Neural progenitor cell (in vitro differentiated cells): Measurements from ENCODE around the gene KLC1.

Source experiments
- CTCF ChIP-seq: fragments of 200-600 bp; sonication (generic); IDR thresholded peaks from 2 replicates; pipeline ENCODE4 v1.5.1; 2017; ENCODE audit warnings: antibody characterized with exemption, mild to moderate bottlenecking
- EZH2phosphoT487 ChIP-seq: fragments of 200-600 bp; sonication (generic); IDR thresholded peaks from 2 replicates; pipeline ENCODE4 v1.6.1; 2017; ENCODE audit warnings: antibody characterized with exemption

- TF ChIP-seq CTCF (no peak), EZH2phosphoT487 (no peak)
Measured at GRCh38 chr14:103597623-103598377, 31.2 kb upstream of the KLC1 start.
